MCF 10A (cell line): ENCODE results near the gene PATL1. TPM values are rescaled to one million over a fixed set of nuclear protein-coding genes. Genes with fewer than 3 reads are reported as not detected.

Experiments
- BruUV-seq: library from RNA; stranded (reverse); fragments of 400-500 nt; replicated peaks from 2 replicates; lab custom pipeline; 2021; lab: Mats Ljungman, UMichigan
- CTCF ChIA-PET: fragments of 300-600 bp; sonication (Branson Sonifier 250); formaldehyde crosslinking; extraction: SDS; loops from one replicate; lab custom pipeline; 2021; ENCODE audit warnings: antibody characterized with exemption, inconsistent platforms; lab: Yijun Ruan, JAX
- POLR2A ChIA-PET: fragments of 300-600, 350-650 bp; sonication (Branson Sonifier 250); formaldehyde crosslinking; extraction: SDS; loops from one replicate; lab custom pipeline; 2020; ENCODE audit warnings: antibody characterized with exemption, inconsistent platforms; lab: Yijun Ruan, JAX
- DNase-seq: peaks from one replicate; pipeline ENCODE4 v3.0.0-alpha.2; 2018; ENCODE audit not compliant: unreplicated experiment
- H3K27ac Mint-ChIP-seq: one replicate; pipeline ENCODE4 v1.8.0; 2022; ENCODE audit warnings: mild to moderate bottlenecking, low read depth, mixed read lengths; ENCODE audit not compliant: unreplicated experiment
- H3K27me3 Mint-ChIP-seq: one replicate; pipeline ENCODE4 v1.8.0; 2022; ENCODE audit warnings: mixed read lengths; ENCODE audit not compliant: insufficient read depth, unreplicated experiment
- H3K36me3 Mint-ChIP-seq: one replicate; pipeline ENCODE4 v1.8.0; 2022; ENCODE audit warnings: mild to moderate bottlenecking, moderate library complexity, mixed read lengths; ENCODE audit not compliant: insufficient read depth, unreplicated experiment
- H3K4me1 Mint-ChIP-seq: one replicate; pipeline ENCODE4 v1.8.0; 2022; ENCODE audit warnings: mixed read lengths; ENCODE audit not compliant: insufficient read depth, unreplicated experiment
- H3K4me3 Mint-ChIP-seq: one replicate; pipeline ENCODE4 v1.8.0; 2022; ENCODE audit warnings: mild to moderate bottlenecking, moderate library complexity, mixed read lengths; ENCODE audit not compliant: unreplicated experiment
- H3K9me3 Mint-ChIP-seq: one replicate; pipeline ENCODE4 v1.8.0; 2022; ENCODE audit warnings: mixed read lengths; ENCODE audit not compliant: unreplicated experiment
- intact Hi-C: fragments of 100-400 bp; cut with micrococcal nuclease; formaldehyde crosslinking; loops from 2 replicates; pipeline ENCODE4 v1.14.1; 2022
- microRNA-seq: library from miRNA; unstranded; fragments of <30 nt; microRNA quantifications from one replicate; pipeline ENCODE4 v1.2.0, GENCODE V29; 2022
- total RNA-seq: library from RNA; stranded (reverse); gene quantifications from 2 replicates; pipeline ENCODE4 v1.2.3, GENCODE V29; 2022
- TF ChIP-seq, protein P1 (sequence below): fragments of 200-600 bp; IDR thresholded peaks from one replicate; pipeline ENCODE4 v1.8.0; 2022; ENCODE audit warnings: antibody characterized with exemption, mild to moderate bottlenecking; ENCODE audit not compliant: unreplicated experiment

Gene PATL1
- total RNA-seq, 1 experiment from 2014 or later = 42.6 TPM

DNA sequence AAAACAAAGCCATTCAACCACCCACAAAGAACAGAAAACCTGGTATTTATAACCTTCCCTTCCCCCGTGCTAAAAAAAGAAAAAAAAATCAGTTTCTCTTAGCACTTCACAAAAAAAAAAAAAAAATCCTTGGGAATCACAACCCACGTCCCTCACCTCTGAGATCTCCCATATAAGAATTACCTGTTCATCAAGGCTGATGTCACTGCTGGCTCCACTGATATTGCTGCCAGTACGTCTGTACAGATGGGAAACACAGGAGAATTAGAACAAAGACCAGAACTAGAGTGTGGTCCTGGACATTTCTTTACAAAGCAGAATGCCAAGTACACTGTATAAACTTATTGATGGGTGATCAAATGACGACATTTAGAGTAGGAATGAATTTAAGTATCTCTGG, 68.2 kb downstream of the PATL1 start:
- no peaks in the 10 kb centered on the region for H3K4me1 Mint-ChIP-seq
- H3K36me3 Mint-ChIP-seq = peaks cover 97% of the 10 kb centered on the region
- no peaks in the 10 kb centered on the region for H3K9me3 Mint-ChIP-seq
- no peak overlapping the region for H3K4me3 Mint-ChIP-seq
- intact Hi-C loops = loop anchor here (2.0 kb wide), 1 partner anchor 14 kb away; the partner anchor contains the start of gene OSBP
- BruUV-seq = no TSS peak
- TF ChIP-seq, protein P1, sequence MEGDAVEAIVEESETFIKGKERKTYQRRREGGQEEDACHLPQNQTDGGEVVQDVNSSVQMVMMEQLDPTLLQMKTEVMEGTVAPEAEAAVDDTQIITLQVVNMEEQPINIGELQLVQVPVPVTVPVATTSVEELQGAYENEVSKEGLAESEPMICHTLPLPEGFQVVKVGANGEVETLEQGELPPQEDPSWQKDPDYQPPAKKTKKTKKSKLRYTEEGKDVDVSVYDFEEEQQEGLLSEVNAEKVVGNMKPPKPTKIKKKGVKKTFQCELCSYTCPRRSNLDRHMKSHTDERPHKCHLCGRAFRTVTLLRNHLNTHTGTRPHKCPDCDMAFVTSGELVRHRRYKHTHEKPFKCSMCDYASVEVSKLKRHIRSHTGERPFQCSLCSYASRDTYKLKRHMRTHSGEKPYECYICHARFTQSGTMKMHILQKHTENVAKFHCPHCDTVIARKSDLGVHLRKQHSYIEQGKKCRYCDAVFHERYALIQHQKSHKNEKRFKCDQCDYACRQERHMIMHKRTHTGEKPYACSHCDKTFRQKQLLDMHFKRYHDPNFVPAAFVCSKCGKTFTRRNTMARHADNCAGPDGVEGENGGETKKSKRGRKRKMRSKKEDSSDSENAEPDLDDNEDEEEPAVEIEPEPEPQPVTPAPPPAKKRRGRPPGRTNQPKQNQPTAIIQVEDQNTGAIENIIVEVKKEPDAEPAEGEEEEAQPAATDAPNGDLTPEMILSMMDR = no peak
- ChIA-PET CTCF (interaction anchor here (0.9 to 1.3 kb wide), 2 partner anchors 12 to 63 kb away, joined by 3 to 4 read pairs; no protein-coding TSS in a partner anchor), POLR2A (interaction anchor here (0.6 kb wide), 1 partner anchor 1681 kb away, joined by 3 read pairs; no protein-coding TSS in a partner anchor)
- DNase-seq = no peak
- H3K27ac Mint-ChIP-seq = no peak overlapping the region
- H3K27me3 Mint-ChIP-seq = no peaks in the 10 kb centered on the region

DNA sequence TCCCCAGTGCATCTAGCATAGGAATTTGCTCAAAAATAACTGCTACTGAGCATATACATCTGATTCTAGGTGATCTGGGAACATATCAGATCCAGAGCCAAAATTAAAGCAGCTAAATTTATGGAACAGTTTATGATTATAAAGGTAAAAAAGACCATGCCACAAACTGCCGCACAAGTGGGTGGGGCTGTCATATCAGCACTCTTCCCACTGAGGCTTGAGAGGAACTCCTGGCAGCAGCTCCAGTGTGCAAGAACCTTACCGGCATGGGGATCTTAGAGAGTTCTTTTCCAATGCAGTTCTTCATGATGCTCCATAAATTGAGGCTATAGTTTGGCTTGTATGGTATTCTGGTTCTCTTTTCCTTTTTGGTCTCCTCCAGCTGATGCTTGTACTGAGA, 68.6 kb downstream of the PATL1 start:
- no peak overlapping the region for H3K4me3 Mint-ChIP-seq
- H3K27me3 Mint-ChIP-seq = no peaks in the 10 kb centered on the region
- BruUV-seq = no TSS peak
- no peak overlapping the region for H3K27ac Mint-ChIP-seq
- DNase-seq = no peak
- no peaks in the 10 kb centered on the region for H3K4me1 Mint-ChIP-seq
- ChIA-PET POLR2A (interaction anchor here (0.6 to 1.0 kb wide), 2 partner anchors 16 to 1682 kb away, joined by 3 read pairs; partner anchors contain the start of gene OSBP), CTCF (interaction anchor here (0.9 to 1.3 kb wide), 2 partner anchors 12 to 63 kb away, joined by 3 to 4 read pairs; no protein-coding TSS in a partner anchor)
- H3K9me3 Mint-ChIP-seq = no peaks in the 10 kb centered on the region
- TF ChIP-seq, protein P1 = no peak
- intact Hi-C loops = loop anchor here (2.0 kb wide), 1 partner anchor 15 kb away; the partner anchor contains the start of gene OSBP
- H3K36me3 Mint-ChIP-seq = peaks cover 97% of the 10 kb centered on the region

DNA sequence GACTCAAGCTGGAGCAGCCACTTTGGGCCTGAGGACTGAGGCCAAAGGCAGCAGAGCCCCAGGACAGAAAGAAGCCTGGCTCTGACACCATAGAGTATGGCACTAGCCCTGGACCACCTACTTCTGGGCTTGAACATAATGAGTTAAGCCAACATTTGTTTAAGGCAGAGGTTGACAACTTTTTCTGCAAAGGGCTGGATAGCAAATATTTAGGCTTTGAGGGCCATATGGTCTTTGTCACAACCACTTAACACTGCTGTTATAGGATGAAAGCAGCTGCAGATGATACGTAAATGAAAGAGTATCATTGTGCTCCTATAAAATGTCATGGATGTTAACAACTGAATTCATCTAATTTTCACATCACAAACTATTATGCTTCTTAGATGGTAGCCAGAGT, 69.9 kb downstream of the PATL1 start:
- CTCF ChIA-PET = interaction anchor here (0.6 to 1.0 kb wide), 2 partner anchors 10 to 18 kb away, joined by 3 to 7 read pairs; no protein-coding TSS in a partner anchor

More for the DNA sequence above, 69.9 kb downstream of the PATL1 start:
- no peak overlapping the region for H3K4me3 Mint-ChIP-seq
- no peaks in the 10 kb centered on the region for H3K9me3 Mint-ChIP-seq
- DNase-seq = no peak
- no TSS peak for BruUV-seq
- POLR2A ChIA-PET = no interaction called here
- no peaks in the 10 kb centered on the region for H3K27me3 Mint-ChIP-seq
- TF ChIP-seq, protein P1 = no peak
- no peak overlapping the region for H3K27ac Mint-ChIP-seq
- intact Hi-C loops = no loop called here
- H3K4me1 Mint-ChIP-seq = no peaks in the 10 kb centered on the region
- peaks cover 98% of the 10 kb centered on the region for H3K36me3 Mint-ChIP-seq

Small RNA genes within 50 kb of the gene (microRNA-seq; reads per million reads assigned to microRNA genes)
- not detected for gene MIR3162

Other genes with a start within 250 kb of the PATL1 start
- not detected in 2 replicates for gene OR5A2, start 242.6 kb downstream of the PATL1 start, total RNA-seq
- not detected in 2 replicates for gene OR5A1, start 232.6 kb downstream of the PATL1 start, total RNA-seq
- not detected in 2 replicates for gene OR4D6, start 212.1 kb downstream of the PATL1 start, total RNA-seq
- gene OR4D10, start 195.7 kb downstream of the PATL1 start, total RNA-seq = not detected in 2 replicates
- not detected in 2 replicates for gene OR4D11, start 165.5 kb downstream of the PATL1 start, total RNA-seq
- not detected in 2 replicates for gene OR4D9, start 157.5 kb downstream of the PATL1 start, total RNA-seq
- 73.7 and 76.1 TPM in 2 replicates for gene OSBP, start 53.3 kb downstream of the PATL1 start, total RNA-seq
- gene OR10V1, start 44.8 kb upstream of the PATL1 start, total RNA-seq = not detected in 2 replicates
- gene STX3, start 86.3 kb upstream of the PATL1 start, total RNA-seq = 12.1 and 22.1 TPM in 2 replicates
- 31.8 and 39.8 TPM in 2 replicates for gene MRPL16, start 141.7 kb upstream of the PATL1 start, total RNA-seq
- gene CBLIF, start 176.5 kb upstream of the PATL1 start, total RNA-seq = not detected in 2 replicates
- gene TCN1, start 197.4 kb upstream of the PATL1 start, total RNA-seq = not detected in 2 replicates
- gene OOSP3, start 209.7 kb upstream of the PATL1 start, total RNA-seq = not detected in 2 replicates